Measurements from ENCODE around the gene ATP6V0E2.
"Not testable (repeated sequence)": the region's sequence is repeated elsewhere in the genome, so short reads cannot be mapped to it uniquely, and the experiment has no call there.

- not testable (repeated sequence) for TF ChIP-seq POLR2A (IDR thresholded peaks at IDR 0.05); CTCF (IDR thresholded peaks at IDR 0.05); EP300 (IDR thresholded peaks at IDR 0.05; ENCODE audit: low read depth); POLR2AphosphoS5 (IDR thresholded peaks at IDR 0.05)
These were observed 38.4 kb downstream of the ATP6V0E2 start for GRCh38 chr7:149912126-149912525.

Measured in transverse colon (tissue), 4 donors.